GM23338 (cell line): ENCODE data around the gene MIB2. TPM values are rescaled to one million over a fixed set of nuclear protein-coding genes. Genes with fewer than 3 reads are reported as not detected.

Source experiments
- ATAC-seq: fragments of 200-7000 bp; cut with Tn5 transposase; 3 replicates; pipeline ENCODE4 v1.9.1; 2020
- DNase-seq: peaks from one replicate; pipeline ENCODE4 v3.0.0-alpha.2; 2015; ENCODE audit warnings: low spot score
- H2AFZ ChIP-seq: fragments of 200-600 bp; sonication (generic); 2 replicates; pipeline ENCODE4 v1.8.0; 2016; ENCODE audit warnings: antibody characterized with exemption, mild to moderate bottlenecking, moderate library complexity
- H3F3A ChIP-seq: fragments of 200-600 bp; sonication (generic); replicated peaks from 2 replicates; pipeline ENCODE4 v1.8.0; 2017; ENCODE audit warnings: antibody characterized with exemption, mixed run types, low read depth
- H3K27ac ChIP-seq: fragments of 200-600 bp; sonication (generic); 2 replicates; pipeline ENCODE4 v1.6.1; 2016; ENCODE audit warnings: low read depth
- H3K27me3 ChIP-seq: fragments of 200-600 bp; sonication (generic); 2 replicates; pipeline ENCODE4 v1.8.0; 2016; ENCODE audit warnings: mild to moderate bottlenecking, mixed run types, moderate library complexity; ENCODE audit not compliant: insufficient read depth
- H3K36me3 ChIP-seq: fragments of 200-600 bp; sonication (generic); 2 replicates; pipeline ENCODE4 v1.8.0; 2016; ENCODE audit warnings: mild to moderate bottlenecking; ENCODE audit not compliant: insufficient read depth
- H3K4me1 ChIP-seq: fragments of 200-600 bp; sonication (generic); 2 replicates; pipeline ENCODE4 v1.8.0; 2016; ENCODE audit warnings: mild to moderate bottlenecking, moderate library complexity; ENCODE audit not compliant: insufficient read depth
- H3K4me2 ChIP-seq: fragments of 200-600 bp; sonication (generic); 2 replicates; pipeline ENCODE4 v1.7.1; 2017; ENCODE audit warnings: mixed run types
- H3K4me3 ChIP-seq: fragments of 200-600 bp; sonication (generic); 2 replicates; pipeline ENCODE4 v1.6.1; 2016; ENCODE audit warnings: mixed run types
- H3K79me2 ChIP-seq: fragments of 200-600 bp; sonication (generic); replicated peaks from 2 replicates; pipeline ENCODE4 v1.8.0; 2017; ENCODE audit warnings: mild to moderate bottlenecking; ENCODE audit not compliant: insufficient read depth
- H3K9me2 ChIP-seq: fragments of 200-600 bp; sonication (generic); 2 replicates; pipeline ENCODE4 v1.8.0; 2017; ENCODE audit not compliant: insufficient read depth
- H4K20me1 ChIP-seq: fragments of 200-600 bp; sonication (generic); replicated peaks from 2 replicates; pipeline ENCODE4 v1.8.0; 2017; ENCODE audit warnings: mild to moderate bottlenecking; ENCODE audit not compliant: insufficient read depth
- H3K27ac Mint-ChIP-seq: 2 replicates; pipeline ENCODE4 v1.8.0; 2020; ENCODE audit warnings: inconsistent platforms, mild to moderate bottlenecking, moderate library complexity, mixed read lengths
- H3K27me3 Mint-ChIP-seq: 3 replicates; pipeline ENCODE4 v1.8.0; 2022; ENCODE audit warnings: low read depth, mild to moderate bottlenecking, moderate library complexity, mixed read lengths, inconsistent platforms; ENCODE audit not compliant: insufficient read depth, poor library complexity
- H3K36me3 Mint-ChIP-seq: 3 replicates; pipeline ENCODE4 v1.8.0; 2021; ENCODE audit warnings: low read depth, mild to moderate bottlenecking, inconsistent platforms, moderate library complexity, mixed read lengths
- H3K4me1 Mint-ChIP-seq: 3 replicates; pipeline ENCODE4 v1.8.0; 2020; ENCODE audit warnings: mild to moderate bottlenecking, inconsistent platforms, mixed read lengths
- H3K4me3 Mint-ChIP-seq: 3 replicates; pipeline ENCODE4 v1.8.0; 2021; ENCODE audit warnings: moderate library complexity, mild to moderate bottlenecking, inconsistent platforms, mixed read lengths
- H3K9me3 Mint-ChIP-seq: 3 replicates; pipeline ENCODE4 v1.8.0; 2020; ENCODE audit warnings: moderate library complexity, mild to moderate bottlenecking, inconsistent platforms, mixed read lengths
- CTCF ChIP-seq, 2 experiments: fragments of 200-600 bp in 1 of 2; sonication (generic) in 1 of 2; conservative IDR thresholded peaks; 2 replicates each; pipeline versions ENCODE4 v1.5.1 to v1.6.1; 2016 to 2017; ENCODE audit warnings: antibody characterized with exemption in 2 of 2, low read depth in 2 of 2, mild to moderate bottlenecking in 2 of 2, moderate library complexity in 1 of 2
- ETS1 ChIP-seq: IDR thresholded peaks from 2 replicates; pipeline ENCODE4 v1.6.1; 2016; ENCODE audit warnings: antibody characterized with exemption
- EZH2phosphoT487 ChIP-seq: fragments of 200-600 bp; sonication (generic); IDR thresholded peaks from one replicate; pipeline ENCODE4 v1.8.1; 2018; ENCODE audit warnings: antibody characterized with exemption; ENCODE audit not compliant: unreplicated experiment
- JUNB ChIP-seq: IDR thresholded peaks from one replicate; pipeline ENCODE4 v1.6.1; 2016; ENCODE audit warnings: antibody characterized with exemption; ENCODE audit not compliant: unreplicated experiment
- NANOG ChIP-seq: IDR thresholded peaks from 2 replicates; pipeline ENCODE4 v1.6.1; 2016; ENCODE audit warnings: antibody characterized with exemption, borderline replicate concordance
- POLR2AphosphoS5 ChIP-seq: IDR thresholded peaks from 2 replicates; pipeline ENCODE4 v1.6.1; 2016; ENCODE audit warnings: antibody characterized with exemption, low read depth
- REST ChIP-seq: IDR thresholded peaks from one replicate; pipeline ENCODE4 v1.6.1; 2018; ENCODE audit warnings: antibody characterized with exemption; ENCODE audit not compliant: unreplicated experiment
- STAT1 ChIP-seq: IDR thresholded peaks from one replicate; pipeline ENCODE4 v1.6.1; 2016; ENCODE audit warnings: antibody characterized with exemption; ENCODE audit not compliant: unreplicated experiment
- ZNF114 ChIP-seq: fragments of 250-450 bp; sonication (Bioruptor Pico); IDR thresholded peaks from 2 replicates; pipeline ENCODE4 v1.5.0; 2020; ENCODE audit warnings: mild to moderate bottlenecking, moderate library complexity
- ZNF331 ChIP-seq: fragments of 250-450 bp; sonication (Bioruptor Pico); IDR thresholded peaks from 2 replicates; pipeline ENCODE4 v1.5.0; 2020; ENCODE audit warnings: low read depth, mild to moderate bottlenecking, moderate library complexity
- ZNF462 ChIP-seq: fragments of 250-450 bp; sonication (Bioruptor Pico); IDR thresholded peaks from 2 replicates; pipeline ENCODE4 v1.5.0; 2020; ENCODE audit warnings: mild to moderate bottlenecking, moderate library complexity
- polyA plus RNA-seq: library from polyadenylated mRNA; unstranded; fragments of >200 nt; fragmentation: Nextera tagmentation; extraction: Ambion mirVana; gene quantifications from 2 replicates; pipeline ENCODE4 v1.2.1, GENCODE V29; 2016
- total RNA-seq: library from RNA; depleted of rRNA; stranded (reverse); fragments of >200 nt; shearing (Covaris generic); gene quantifications from 2 replicates; pipeline ENCODE4 v1.2.3, GENCODE V29; 2014

The MIB2 gene
- total and polyA plus RNA-seq, 2 experiments from 2014 or later = 82.6 to 104 TPM

- no peak for ATAC-seq
- Mint-ChIP-seq H3K36me3 (no peaks in the 10 kb centered on the region), H3K9me3 (no peaks in the 10 kb centered on the region), H3K27ac (no peak overlapping the region), H3K27me3 (peaks cover 29% of the 10 kb centered on the region), H3K4me3 (no peak overlapping the region), H3K4me1 (peaks cover 11% of the 10 kb centered on the region)
- no peak for DNase-seq
- H3K36me3 ChIP-seq = no peaks in the 10 kb centered on the region
- no peaks in the 10 kb centered on the region for H3K9me2 ChIP-seq
- H3K27ac ChIP-seq = no peak overlapping the region
- H3F3A ChIP-seq = peaks cover 5% of the 10 kb centered on the region; the same call in 1 of the 2 replicates
- H3K4me3 ChIP-seq = no peak overlapping the region
- no peak overlapping the region for H2AFZ ChIP-seq
- no peaks in the 10 kb centered on the region for H3K79me2 ChIP-seq
- TF ChIP-seq REST (no peak), ETS1 (no peak), STAT1 (no peak), EZH2phosphoT487 (no peak), POLR2AphosphoS5 (no peak), ZNF462 (CRISPR knock-in tag) (no peak), ZNF114 (no peak), CTCF (conservative IDR thresholded peaks at IDR 0.05; ENCODE audit: low read depth in 2 of 2) (no peak), NANOG (no peak), ZNF331 (CRISPR knock-in tag) (no peak), JUNB (no peak)
- peaks cover 32% of the 10 kb centered on the region for H3K27me3 ChIP-seq
- no peaks in the 10 kb centered on the region for H4K20me1 ChIP-seq
- H3K4me2 ChIP-seq = no peak overlapping the region; the same call in 1 of the 2 replicates
- H3K4me1 ChIP-seq = no peaks in the 10 kb centered on the region; the same call in 1 of the 2 replicates
Observed at GRCh38 chr1:1596493-1597274, 18.6 kb upstream of the MIB2 start.
